PFSK-1 (cell line): ENCODE measurements around the gene CHTF8.

Source experiments
- POLR2AphosphoS5 ChIP-seq: IDR thresholded peaks from 2 replicates; pipeline ENCODE4 v1.6.1; 2012; ENCODE audit warnings: low read depth, mild to moderate bottlenecking, control low read depth, low read length, moderate library complexity
- REST ChIP-seq, 2 experiments: IDR thresholded peaks; 2 replicates each; pipeline versions ENCODE4 v1.6.1 to v1.8.0; 2011 to 2012; ENCODE audit warnings: low read depth in 2 of 2, low read length in 2 of 2, control low read depth in 1 of 2, inconsistent platforms in 1 of 2, mild to moderate bottlenecking in 1 of 2, moderate library complexity in 1 of 2; ENCODE audit not compliant: insufficient read depth in 1 of 2
- SIN3A ChIP-seq: IDR thresholded peaks from 2 replicates; pipeline ENCODE4 v1.6.1; 2012; ENCODE audit warnings: mild to moderate bottlenecking, low read length, moderate library complexity, borderline replicate concordance; ENCODE audit not compliant: insufficient read depth
- TAF1 ChIP-seq: IDR thresholded peaks from 2 replicates; pipeline ENCODE4 v1.6.1; 2012; ENCODE audit warnings: low read length, control low read depth, borderline replicate concordance; ENCODE audit not compliant: insufficient read depth

GRCh38 chr16:69120096-69120664 lies 12.2 kb downstream of the CHTF8 start:
- TF ChIP-seq REST (IDR thresholded peaks at IDR 0.05; ENCODE audit: insufficient read depth in 1 of 2, low read depth in 2 of 2, low read length in 2 of 2), result no peak
- TF ChIP-seq POLR2AphosphoS5, result no peak
- no peak for TF ChIP-seq TAF1
- TF ChIP-seq SIN3A, result no peak
